DLD1 (cell line): ENCODE data around the gene LSAMP.
"Not testable (repeated sequence)": the region's sequence is repeated elsewhere in the genome, so short reads cannot be mapped to it uniquely, and the experiment has no call there.

Experiments used
- in situ Hi-C: cut with HindIII; loops from 2 replicates; pipeline ENCODE4 v1.10.0; 2017; ENCODE audit warnings: low sequenced_read_pairs

The LSAMP gene

GRCh38 chr3:116124166-116124565 lies 321.1 kb downstream of the LSAMP start:
- in situ Hi-C loops = no loop called here

- in situ Hi-C loops = no loop called here
Measured at GRCh38 chr3:116118475-116119169, 326.7 kb downstream of the LSAMP start.

- in situ Hi-C loops = no loop called here
Measured at GRCh38 chr3:116114586-116114985, 330.7 kb downstream of the LSAMP start.

GRCh38 chr3:116112696-116113095 lies 332.6 kb downstream of the LSAMP start:
- in situ Hi-C loops = no loop called here

- in situ Hi-C loops = no loop called here
Measured at GRCh38 chr3:116111765-116112164, 333.5 kb downstream of the LSAMP start.

GRCh38 chr3:116103868-116104530 lies 341.3 kb downstream of the LSAMP start:
- in situ Hi-C loops = no loop called here

- in situ Hi-C loops = no loop called here
Measured at GRCh38 chr3:116102037-116102436, 343.2 kb downstream of the LSAMP start.

- in situ Hi-C loops = no loop called here
Measured at GRCh38 chr3:116097226-116097625, 348.1 kb downstream of the LSAMP start.

GRCh38 chr3:116096631-116097030 lies 348.7 kb downstream of the LSAMP start:
- in situ Hi-C loops = no loop called here

GRCh38 chr3:116093374-116093773 lies 351.9 kb downstream of the LSAMP start:
- in situ Hi-C loops = no loop called here

- in situ Hi-C loops = no loop called here
Measured at GRCh38 chr3:116087426-116087825, 357.9 kb downstream of the LSAMP start.

- in situ Hi-C loops = no loop called here
Measured at GRCh38 chr3:116084999-116085791, 360.1 kb downstream of the LSAMP start.

- in situ Hi-C loops = no loop called here
Measured at GRCh38 chr3:116083683-116084082, 361.6 kb downstream of the LSAMP start.

GRCh38 chr3:116078561-116078960 lies 366.7 kb downstream of the LSAMP start:
- in situ Hi-C loops = no loop called here

GRCh38 chr3:116077557-116077956 lies 367.7 kb downstream of the LSAMP start:
- in situ Hi-C loops = no loop called here

- in situ Hi-C loops = no loop called here
Measured at GRCh38 chr3:116077059-116077458, 368.2 kb downstream of the LSAMP start.

GRCh38 chr3:116070516-116071278 lies 374.6 kb downstream of the LSAMP start:
- in situ Hi-C loops = not testable (repeated sequence)

GRCh38 chr3:116070061-116070460 lies 375.2 kb downstream of the LSAMP start:
- in situ Hi-C loops = no loop called here

- in situ Hi-C loops = no loop called here
Measured at GRCh38 chr3:116069024-116069423, 376.3 kb downstream of the LSAMP start.

- in situ Hi-C loops = no loop called here
Measured at GRCh38 chr3:116067326-116067725, 378.0 kb downstream of the LSAMP start.

GRCh38 chr3:116065501-116065900 lies 379.8 kb downstream of the LSAMP start:
- in situ Hi-C loops = no loop called here
